Activated naive CD8-positive, alpha-beta T cell (primary cell): Measurements from ENCODE around the gene ARPC1A.
A peak's percentile ranks its signal among the peaks of the same experiment; 100 is the strongest.
"Not testable (repeated sequence)": the region's sequence is repeated elsewhere in the genome, so short reads cannot be mapped to it uniquely, and the experiment has no call there.

Experiments
- H3K27ac Mint-ChIP-seq: one replicate; pipeline ENCODE4 v1.8.0; 2021; ENCODE audit warnings: mixed read lengths
- H3K27me3 Mint-ChIP-seq: one replicate; pipeline ENCODE4 v1.8.0; 2021; ENCODE audit warnings: mixed read lengths
- H3K36me3 Mint-ChIP-seq: one replicate; pipeline ENCODE4 v1.8.0; 2021; ENCODE audit warnings: mixed read lengths
- H3K4me1 Mint-ChIP-seq: one replicate; pipeline ENCODE4 v1.8.0; 2021; ENCODE audit warnings: low read depth, mixed read lengths
- H3K4me3 Mint-ChIP-seq: one replicate; pipeline ENCODE4 v1.8.0; 2021; ENCODE audit warnings: mild to moderate bottlenecking, mixed read lengths
- H3K9me3 Mint-ChIP-seq: one replicate; pipeline ENCODE4 v1.8.0; 2021; ENCODE audit warnings: low read depth, mixed read lengths

The ARPC1A gene

DNA sequence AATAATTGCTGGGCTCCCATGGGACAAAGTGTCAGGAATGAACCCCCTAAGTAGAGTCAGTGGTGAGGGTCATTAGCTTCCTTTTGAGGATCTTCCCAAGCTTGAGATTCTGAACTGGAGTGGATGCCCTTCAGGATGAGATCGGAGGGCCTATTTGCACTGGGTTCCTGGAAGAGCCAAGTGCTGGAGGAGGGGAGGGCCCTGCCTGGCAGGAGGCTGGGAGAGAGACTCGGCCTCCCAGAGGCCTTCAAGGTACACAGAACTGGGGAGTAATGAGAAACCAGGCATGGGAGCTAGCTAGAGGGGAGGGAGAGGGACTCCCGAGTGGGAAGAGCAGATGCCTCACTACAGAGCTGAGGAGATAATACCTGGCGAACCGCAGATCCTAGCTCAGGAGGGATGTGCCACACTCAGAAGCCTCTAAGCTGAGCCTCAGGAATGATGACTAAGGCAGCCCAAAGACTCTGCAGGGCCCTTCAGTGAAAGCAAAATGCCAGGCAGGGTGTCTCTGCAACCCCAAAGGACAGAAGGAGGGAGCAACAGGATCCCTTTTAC, 73.3 kb downstream of the ARPC1A start:
- no peak overlapping the region for H3K4me3 Mint-ChIP-seq
- H3K4me1 Mint-ChIP-seq = peaks cover 12% of the 10 kb centered on the region
- peaks cover 6% of the 10 kb centered on the region for H3K36me3 Mint-ChIP-seq

GRCh38 chr7:99399597-99399996, 73.9 kb downstream of the ARPC1A start:
- Mint-ChIP-seq H3K9me3 (no peaks in the 10 kb centered on the region), H3K36me3 (peaks cover 6% of the 10 kb centered on the region), H3K4me1 (peaks cover 14% of the 10 kb centered on the region), H3K27ac (peak overlapping the region; percentile 16), H3K27me3 (no peaks in the 10 kb centered on the region), H3K4me3 (no peak overlapping the region)

More for the DNA sequence above, 73.3 kb downstream of the ARPC1A start:
- Mint-ChIP-seq H3K27ac (peak overlapping the region; percentile 50), H3K27me3 (no peaks in the 10 kb centered on the region), H3K9me3 (no peaks in the 10 kb centered on the region)

DNA sequence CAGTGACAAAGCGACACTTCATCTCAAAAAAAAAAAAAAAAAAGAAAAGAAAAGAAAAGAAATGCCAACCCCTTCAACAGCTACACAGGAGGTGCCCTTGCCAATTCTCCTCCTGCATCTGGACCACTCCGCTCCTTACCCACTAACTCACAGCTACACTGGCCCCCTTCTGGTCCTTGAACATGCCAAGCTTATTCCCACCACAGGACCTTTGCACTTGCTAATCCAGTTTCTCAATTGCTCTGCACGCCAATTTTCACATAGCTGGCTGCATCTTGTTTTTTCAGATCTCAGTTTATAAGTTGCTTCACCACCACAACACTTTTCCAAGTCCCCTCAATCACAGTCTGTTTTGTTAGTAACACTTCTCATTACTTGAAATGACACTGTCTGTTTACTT, 77.2 kb downstream of the ARPC1A start:
- Mint-ChIP-seq H3K36me3 (peaks cover 6% of the 10 kb centered on the region), H3K9me3 (no peaks in the 10 kb centered on the region), H3K27ac (peak overlapping the region; percentile 4), H3K4me3 (no peak overlapping the region), H3K4me1 (peaks cover 34% of the 10 kb centered on the region), H3K27me3 (no peaks in the 10 kb centered on the region)

GRCh38 chr7:99403764-99404163, 78.1 kb downstream of the ARPC1A start:
- H3K27me3 Mint-ChIP-seq = no peaks in the 10 kb centered on the region
- peaks cover 34% of the 10 kb centered on the region for H3K4me1 Mint-ChIP-seq
- peak overlapping the region; percentile 77 for H3K27ac Mint-ChIP-seq
- no peak overlapping the region for H3K4me3 Mint-ChIP-seq
- H3K36me3 Mint-ChIP-seq = peaks cover 5% of the 10 kb centered on the region
- H3K9me3 Mint-ChIP-seq = no peaks in the 10 kb centered on the region

DNA sequence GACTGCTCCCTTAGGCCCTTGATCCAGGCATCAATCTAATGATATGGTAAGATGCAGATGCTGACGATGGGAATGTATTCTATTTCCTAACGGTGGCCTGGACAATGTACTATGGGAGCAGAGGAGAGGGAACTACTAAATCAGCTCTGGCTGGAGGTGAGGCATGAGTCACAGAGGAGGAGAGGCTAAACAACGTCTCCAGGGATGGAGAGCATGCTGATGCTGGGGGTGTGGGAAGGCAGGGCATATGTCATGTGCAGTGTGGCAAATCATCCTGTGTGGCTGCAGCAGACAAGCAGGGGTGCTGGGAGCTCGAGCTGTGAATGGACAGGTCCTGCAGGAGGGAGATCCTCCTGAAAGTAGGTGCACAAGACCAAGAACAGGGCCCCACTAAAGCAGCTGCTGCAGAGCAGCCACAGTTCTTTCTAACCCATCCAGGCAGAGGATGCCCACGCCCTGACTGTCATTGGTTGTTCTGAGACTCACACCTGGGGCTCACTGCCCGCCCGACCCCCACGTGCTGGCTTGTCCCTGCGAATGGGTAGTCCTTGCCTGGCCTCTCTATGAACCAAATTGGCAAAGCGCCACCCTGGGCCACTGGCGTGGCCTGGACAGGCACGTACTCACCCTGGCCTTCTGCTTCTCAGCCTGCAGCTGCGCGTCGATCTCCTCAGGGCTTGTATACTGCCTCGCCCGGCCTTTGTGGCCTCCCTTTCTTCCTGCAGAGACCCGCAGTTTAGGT, 78.7 kb downstream of the ARPC1A start:
- Mint-ChIP-seq H3K9me3 (no peaks in the 10 kb centered on the region), H3K27ac (peak overlapping the region; percentile 77), H3K4me3 (no peak overlapping the region), H3K27me3 (no peaks in the 10 kb centered on the region), H3K36me3 (peaks cover 4% of the 10 kb centered on the region), H3K4me1 (peaks cover 34% of the 10 kb centered on the region)

- Mint-ChIP-seq H3K4me1 (peaks cover 37% of the 10 kb centered on the region), H3K27ac (peak overlapping the region; percentile 28), H3K27me3 (no peaks in the 10 kb centered on the region), H3K9me3 (no peaks in the 10 kb centered on the region), H3K36me3 (peaks cover 4% of the 10 kb centered on the region), H3K4me3 (no peak overlapping the region)
Observed at GRCh38 chr7:99404977-99405320, 79.3 kb downstream of the ARPC1A start.

DNA sequence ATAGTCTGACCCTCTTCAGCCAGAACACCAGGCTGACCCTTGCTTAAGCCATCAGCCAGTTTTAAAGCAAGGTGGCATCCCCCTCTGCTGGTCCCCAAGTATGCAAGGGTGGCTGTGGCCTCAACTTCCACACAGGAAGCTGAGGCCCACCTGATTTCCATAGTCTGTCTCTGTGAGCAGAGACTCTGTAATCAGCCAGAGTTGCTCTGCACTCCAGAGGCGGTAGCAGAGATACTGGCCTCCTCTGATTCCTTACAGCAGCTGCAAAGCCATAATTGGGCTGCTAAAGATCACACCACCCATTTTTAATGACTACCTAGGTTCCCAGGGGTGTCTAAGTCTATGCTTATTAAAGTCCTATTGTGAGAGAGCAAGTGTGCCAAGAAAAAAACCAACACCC, 80.9 kb downstream of the ARPC1A start:
- H3K4me1 Mint-ChIP-seq = peaks cover 49% of the 10 kb centered on the region

GRCh38 chr7:99407872-99408378, 82.2 kb downstream of the ARPC1A start:
- Mint-ChIP-seq H3K4me3 (peak overlapping the region; percentile 97), H3K36me3 (peaks cover 2% of the 10 kb centered on the region), H3K9me3 (no peaks in the 10 kb centered on the region), H3K27me3 (no peaks in the 10 kb centered on the region), H3K27ac (peak overlapping the region; percentile 99), H3K4me1 (peaks cover 54% of the 10 kb centered on the region)

More for the DNA sequence above, 80.9 kb downstream of the ARPC1A start:
- Mint-ChIP-seq H3K36me3 (peaks cover 4% of the 10 kb centered on the region), H3K4me3 (peak overlapping the region; percentile 97), H3K9me3 (no peaks in the 10 kb centered on the region), H3K27me3 (no peaks in the 10 kb centered on the region), H3K27ac (peak overlapping the region; percentile 99)

DNA sequence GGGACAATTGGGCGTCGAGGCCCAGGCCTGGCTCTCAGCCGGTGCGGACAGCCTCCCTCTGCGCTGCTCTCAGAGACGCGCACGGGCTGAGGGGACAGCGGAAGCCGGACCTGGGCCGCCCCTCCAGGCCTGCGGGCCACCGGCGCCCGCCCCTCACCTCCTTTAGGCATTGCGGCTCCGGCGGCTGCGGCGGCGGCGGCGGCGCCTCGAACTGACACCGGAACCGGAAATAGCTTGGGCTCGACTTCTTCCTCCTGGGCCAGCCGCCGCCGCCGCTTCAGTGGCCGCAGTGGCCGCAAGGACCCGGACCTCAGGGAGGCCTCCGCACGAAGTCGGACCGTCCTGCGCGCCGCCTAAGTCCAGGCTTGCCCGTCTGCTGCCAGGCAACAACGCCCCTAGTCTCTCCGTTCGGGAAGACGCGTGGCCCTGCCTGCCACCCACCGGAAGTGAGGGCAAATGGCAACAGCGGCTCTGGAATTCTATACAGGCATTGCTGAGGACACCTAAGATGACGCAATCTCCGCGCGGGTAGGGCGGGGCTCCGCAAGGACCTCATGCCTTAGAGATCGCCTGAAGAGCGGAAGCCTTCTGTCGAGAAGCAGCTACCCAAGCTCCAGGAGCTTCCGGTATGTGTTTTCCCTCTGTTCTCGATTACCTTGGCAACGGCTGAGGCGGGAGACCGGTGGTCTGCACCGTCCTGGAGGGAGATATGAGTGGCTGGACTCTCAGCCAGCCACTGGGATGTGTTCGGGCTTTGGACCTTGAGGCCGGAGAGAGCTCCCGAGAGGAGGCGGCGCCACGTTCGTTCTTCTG, 82.9 kb downstream of the ARPC1A start, which contains the start of the genes BUD31 and PDAP1:
TSS of gene BUD31 (plus strand) at position 591 of the 813 bp plus-strand sequence. CDS start 2,124 bp downstream, outside the sequence.
TSS of gene PDAP1 (minus strand) at position 219 of the 813 bp plus-strand sequence. CDS start at position 170, 49 bp downstream.
- Mint-ChIP-seq H3K4me1 (peaks cover 56% of the 10 kb centered on the region), H3K27me3 (no peaks in the 10 kb centered on the region), H3K27ac (peak within 1 kb of the TSS; percentile 99), H3K4me3 (peak within 1 kb of the TSS; percentile 97), H3K9me3 (no peaks in the 10 kb centered on the region), H3K36me3 (peaks cover 2% of the 10 kb centered on the region)

DNA sequence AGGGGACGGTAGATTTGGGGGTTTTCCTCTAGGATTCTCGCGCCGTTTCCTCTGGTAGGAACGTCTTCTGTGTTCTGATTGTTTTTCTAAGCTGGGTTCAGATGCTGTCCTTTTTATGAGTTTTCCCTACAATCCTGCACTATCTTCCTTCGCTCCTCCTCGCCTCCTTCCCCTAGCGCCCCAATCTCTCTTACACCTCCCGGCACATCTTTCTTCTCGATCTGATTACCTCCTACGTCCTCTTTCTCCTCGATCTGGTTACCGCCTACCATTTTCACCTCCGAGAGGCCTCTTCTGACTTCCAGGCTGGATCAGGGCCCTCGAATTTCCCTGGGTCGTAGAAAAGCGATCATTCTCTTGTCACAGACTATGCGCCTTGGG, 83.5 kb downstream of the ARPC1A start:
- Mint-ChIP-seq H3K27ac (peak overlapping the region; percentile 99), H3K4me3 (peak overlapping the region; percentile 97), H3K4me1 (peaks cover 51% of the 10 kb centered on the region), H3K36me3 (peaks cover 2% of the 10 kb centered on the region), H3K27me3 (no peaks in the 10 kb centered on the region), H3K9me3 (no peaks in the 10 kb centered on the region)

GRCh38 chr7:99409806-99410205, 84.1 kb downstream of the ARPC1A start:
- Mint-ChIP-seq H3K9me3 (no peaks in the 10 kb centered on the region), H3K27me3 (no peaks in the 10 kb centered on the region), H3K27ac (peak overlapping the region; percentile 99), H3K4me1 (peaks cover 50% of the 10 kb centered on the region), H3K36me3 (peaks cover 2% of the 10 kb centered on the region), H3K4me3 (peak overlapping the region; percentile 97)

DNA sequence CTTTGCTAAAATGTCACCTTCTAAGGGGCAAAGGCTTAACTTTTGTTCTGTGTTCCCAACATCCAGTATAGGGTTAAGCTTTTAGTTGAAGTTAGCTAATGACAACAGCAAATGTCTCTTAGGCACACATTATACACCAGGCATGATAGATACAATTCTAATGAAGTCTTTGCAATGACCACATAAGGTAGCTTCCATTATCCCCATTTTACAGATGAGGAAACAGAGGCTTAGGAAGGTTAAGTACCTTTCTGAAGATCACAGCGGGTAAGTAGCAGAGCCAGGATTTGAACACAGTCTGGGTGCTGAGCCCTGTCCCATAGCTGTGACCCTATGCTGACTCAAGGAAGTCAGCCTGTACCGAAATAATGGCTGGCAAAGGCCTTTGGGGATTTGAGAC, 84.9 kb downstream of the ARPC1A start:
- H3K36me3 Mint-ChIP-seq = peaks cover 2% of the 10 kb centered on the region

DNA sequence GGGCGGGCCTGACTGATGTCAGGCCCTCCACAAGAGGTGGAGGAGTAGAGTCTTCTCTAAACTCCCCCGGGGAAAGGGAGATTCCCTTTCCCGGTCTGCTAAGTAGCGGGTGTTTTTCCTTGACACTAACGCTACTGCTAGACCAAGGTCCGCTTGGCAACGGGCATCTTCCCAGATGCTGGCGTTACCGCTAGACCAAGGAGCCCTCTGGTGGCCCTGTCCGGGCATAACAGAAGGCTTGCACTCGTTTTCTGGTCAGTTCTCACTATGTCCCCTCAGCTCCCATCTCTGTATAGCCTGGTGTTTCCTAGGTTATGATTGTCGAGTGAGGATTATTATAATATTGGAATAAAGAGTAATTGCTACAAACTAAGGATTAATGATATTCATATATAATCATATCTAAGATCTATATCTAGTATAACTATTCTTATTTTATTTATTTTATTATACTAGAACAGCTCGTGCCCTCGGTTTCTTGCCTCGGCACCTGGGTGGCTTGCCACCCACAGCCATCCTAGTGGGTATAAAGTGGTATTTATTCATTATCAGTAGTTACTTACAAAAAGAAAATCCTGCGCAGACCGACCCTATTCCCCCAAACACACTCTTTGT, 89.9 kb downstream of the ARPC1A start:
- H3K4me1 Mint-ChIP-seq = peaks cover 24% of the 10 kb centered on the region
- H3K9me3 Mint-ChIP-seq, H3K27me3 Mint-ChIP-seq, H3K27ac Mint-ChIP-seq, H3K4me3 Mint-ChIP-seq, H3K36me3 Mint-ChIP-seq: not testable (repeated sequence)

More for the DNA sequence above, 84.9 kb downstream of the ARPC1A start:
- H3K4me3 Mint-ChIP-seq = peak overlapping the region; percentile 97
- peaks cover 45% of the 10 kb centered on the region for H3K4me1 Mint-ChIP-seq
- H3K27me3 Mint-ChIP-seq = no peaks in the 10 kb centered on the region
- peak overlapping the region; percentile 71 for H3K27ac Mint-ChIP-seq
- H3K9me3 Mint-ChIP-seq = no peaks in the 10 kb centered on the region
